ENCODE results near the gene KMT2D. TPM values are rescaled to one million over a fixed set of nuclear protein-coding genes. Genes with fewer than 3 reads are reported as not detected.

KMT2D gene
- total RNA-seq, 1 donor from 2014 or later = 136 TPM

GRCh38 chr12:49055978-49056754 is 4.4 kb downstream of the KMT2D start:
- no peaks in the 10 kb centered on the region for H3K27me3 Mint-ChIP-seq
- ChIA-PET POLR2A (interaction anchor here (1.0 to 1.4 kb wide), 2 partner anchors 14 to 75 kb away, joined by 4 to 6 read pairs; partner anchors contain the start of genes RHEBL1 and TUBA1B), CTCF (interaction anchor here (1.2 kb wide), 2 partner anchors 14 to 179 kb away, joined by 5 read pairs; partner anchors contain the start of gene RHEBL1)
- no peak for TF ChIP-seq CTCF (IDR thresholded peaks at IDR 0.05)
- DNase-seq = no peak
- peak; percentile 75 for ATAC-seq (ENCODE audit: low read depth)
- H3K9me3 Mint-ChIP-seq = no peaks in the 10 kb centered on the region
- H3K36me3 Mint-ChIP-seq (ENCODE audit: low read depth) = peaks cover 53% of the 10 kb centered on the region
- intact Hi-C loops (cut with micrococcal nuclease) = loop anchor here (1.0 kb wide), 1 partner anchor 14 kb away; no protein-coding TSS in a partner anchor
- H3K27ac Mint-ChIP-seq = peak overlapping the region; percentile 67
- peaks cover 52% of the 10 kb centered on the region for H3K4me1 Mint-ChIP-seq
- H3K4me3 Mint-ChIP-seq = peak overlapping the region; percentile 93

- ChIA-PET CTCF (interaction anchor here (1.2 kb wide), 1 partner anchor 180 kb away, joined by 5 read pairs; no protein-coding TSS in a partner anchor), POLR2A (interaction anchor here (1.4 kb wide), 1 partner anchor 15 kb away, joined by 6 read pairs; the partner anchor contains the start of gene RHEBL1)
- Mint-ChIP-seq H3K27me3 (no peaks in the 10 kb centered on the region), H3K4me3 (no peak overlapping the region), H3K27ac (no peak overlapping the region), H3K4me1 (peaks cover 50% of the 10 kb centered on the region), H3K9me3 (no peaks in the 10 kb centered on the region), H3K36me3 (ENCODE audit: low read depth) (peaks cover 61% of the 10 kb centered on the region)
- ATAC-seq (ENCODE audit: low read depth) (no peak), DNase-seq (no peak)
- no peak for TF ChIP-seq CTCF (IDR thresholded peaks at IDR 0.05)
- intact Hi-C loops (cut with micrococcal nuclease) = no loop called here
These were observed 5.5 kb downstream of the KMT2D start for GRCh38 chr12:49055092-49055491.

GRCh38 chr12:49054524-49054923 is 6.1 kb downstream of the KMT2D start:
- Mint-ChIP-seq H3K9me3 (no peaks in the 10 kb centered on the region), H3K27me3 (no peaks in the 10 kb centered on the region), H3K36me3 (ENCODE audit: low read depth) (peaks cover 66% of the 10 kb centered on the region), H3K4me1 (peaks cover 50% of the 10 kb centered on the region), H3K4me3 (no peak overlapping the region), H3K27ac (no peak overlapping the region)
- DNase-seq = no peak
- intact Hi-C loops (cut with micrococcal nuclease) = no loop called here
- TF ChIP-seq CTCF (IDR thresholded peaks at IDR 0.05) = no peak
- ChIA-PET POLR2A (no interaction called here), CTCF (no interaction called here)
- no peak for ATAC-seq (ENCODE audit: low read depth)

GRCh38 chr12:49054096-49054495 is 6.5 kb downstream of the KMT2D start:
- DNase-seq (no peak), ATAC-seq (ENCODE audit: low read depth) (no peak)
- Mint-ChIP-seq H3K36me3 (ENCODE audit: low read depth) (peaks cover 65% of the 10 kb centered on the region), H3K27ac (no peak overlapping the region), H3K9me3 (no peaks in the 10 kb centered on the region), H3K27me3 (no peaks in the 10 kb centered on the region), H3K4me3 (no peak overlapping the region), H3K4me1 (peaks cover 47% of the 10 kb centered on the region)
- intact Hi-C loops (cut with micrococcal nuclease) = no loop called here
- TF ChIP-seq CTCF (IDR thresholded peaks at IDR 0.05) = no peak
- CTCF ChIA-PET = no interaction called here
- POLR2A ChIA-PET = interaction anchor here (1.1 kb wide), 1 partner anchor 76 kb away, joined by 3 read pairs; no protein-coding TSS in a partner anchor

- DNase-seq = no peak
- ChIA-PET CTCF (no interaction called here), POLR2A (no interaction called here)
- Mint-ChIP-seq H3K4me3 (no peak overlapping the region), H3K36me3 (ENCODE audit: low read depth) (peaks cover 80% of the 10 kb centered on the region), H3K27me3 (no peaks in the 10 kb centered on the region), H3K27ac (no peak overlapping the region), H3K4me1 (peaks cover 32% of the 10 kb centered on the region), H3K9me3 (no peaks in the 10 kb centered on the region)
- no peak for ATAC-seq (ENCODE audit: low read depth)
- TF ChIP-seq CTCF (IDR thresholded peaks at IDR 0.05) = no peak
- intact Hi-C loops (cut with micrococcal nuclease) = no loop called here
These were observed 8.0 kb downstream of the KMT2D start for GRCh38 chr12:49052451-49053208.

Data from activated B cell treated with CpG ODN at 0.5 μM for 24 hours (primary cell).